Astrocyte (in vitro differentiated cells and primary cell): Measurements from ENCODE around the gene WWC2. TPM values are rescaled to one million over a fixed set of nuclear protein-coding genes. Genes with fewer than 3 reads are reported as not detected.

Source experiments
- DNase-seq: peaks from one replicate; pipeline ENCODE4 v3.0.0-alpha.2; 2010; ENCODE audit warnings: low read depth
- FAIRE-seq: peaks from 2 replicates; lab custom pipeline; 2011; peaks lifted over from hg19 to GRCh38; lab: Jason Lieb, UNC
- H2AFZ ChIP-seq: 2 replicates; pipeline ENCODE4 v1.6.0; 2012; ENCODE audit warnings: low read depth, low read length, inconsistent platforms
- H3K27ac ChIP-seq: 2 replicates; pipeline ENCODE4 v1.5.1; 2011; ENCODE audit warnings: low read depth, low read length, inconsistent platforms
- H3K27me3 ChIP-seq: 2 replicates; pipeline ENCODE4 v1.6.0; 2011; ENCODE audit warnings: low read length, inconsistent platforms; ENCODE audit not compliant: insufficient read depth
- H3K36me3 ChIP-seq: 2 replicates; pipeline ENCODE4 v1.5.1; 2011; ENCODE audit warnings: low read length, inconsistent platforms; ENCODE audit not compliant: insufficient read depth
- H3K4me1 ChIP-seq: 2 replicates; pipeline ENCODE4 v1.5.1; 2011; ENCODE audit warnings: low read length, inconsistent platforms; ENCODE audit not compliant: insufficient read depth
- H3K4me2 ChIP-seq: 2 replicates; pipeline ENCODE4 v1.6.0; 2012; ENCODE audit warnings: low read length, inconsistent platforms
- H3K4me3 ChIP-seq: 2 replicates; pipeline ENCODE4 v1.5.1; 2011; ENCODE audit warnings: low read depth, mild to moderate bottlenecking, low read length, inconsistent platforms; ENCODE audit not compliant: insufficient read depth
- H3K79me2 ChIP-seq: 2 replicates; pipeline ENCODE4 v1.6.0; 2012; ENCODE audit warnings: mild to moderate bottlenecking, low read length, inconsistent platforms; ENCODE audit not compliant: insufficient read depth
- H3K9ac ChIP-seq: 2 replicates; pipeline ENCODE4 v1.6.0; 2012; ENCODE audit warnings: mild to moderate bottlenecking, low read length, inconsistent platforms
- H3K9me3 ChIP-seq: 2 replicates; pipeline ENCODE4 v1.5.1; 2012; ENCODE audit warnings: low read depth, mild to moderate bottlenecking, low read length, inconsistent platforms; ENCODE audit not compliant: insufficient read depth
- H4K20me1 ChIP-seq: 2 replicates; pipeline ENCODE4 v1.6.0; 2012; ENCODE audit warnings: low read length, inconsistent platforms; ENCODE audit not compliant: insufficient read depth
- H3K27ac Mint-ChIP-seq: one replicate; pipeline ENCODE4 v1.8.0; 2021; ENCODE audit warnings: mild to moderate bottlenecking, mixed read lengths; ENCODE audit not compliant: unreplicated experiment
- H3K27me3 Mint-ChIP-seq: one replicate; pipeline ENCODE4 v1.8.0; 2021; ENCODE audit warnings: low read depth, mixed read lengths; ENCODE audit not compliant: unreplicated experiment
- H3K36me3 Mint-ChIP-seq: one replicate; pipeline ENCODE4 v1.8.0; 2021; ENCODE audit warnings: low read depth, mixed read lengths; ENCODE audit not compliant: unreplicated experiment
- H3K4me1 Mint-ChIP-seq: one replicate; pipeline ENCODE4 v1.8.0; 2021; ENCODE audit warnings: low read depth, mixed read lengths; ENCODE audit not compliant: unreplicated experiment
- H3K4me3 Mint-ChIP-seq: one replicate; pipeline ENCODE4 v1.8.0; 2021; ENCODE audit warnings: mild to moderate bottlenecking, moderate library complexity, mixed read lengths; ENCODE audit not compliant: unreplicated experiment
- H3K9me3 Mint-ChIP-seq: one replicate; pipeline ENCODE4 v1.8.0; 2021; ENCODE audit warnings: mild to moderate bottlenecking, mixed read lengths; ENCODE audit not compliant: unreplicated experiment
- CTCF ChIP-seq: IDR thresholded peaks from 2 replicates; pipeline ENCODE4 v1.5.1; 2011; ENCODE audit warnings: low read depth, mild to moderate bottlenecking, inconsistent platforms, low read length, moderate library complexity; ENCODE audit not compliant: insufficient read depth
- EZH2 ChIP-seq: IDR thresholded peaks from 2 replicates; pipeline ENCODE4 v1.6.1; 2012; ENCODE audit warnings: mild to moderate bottlenecking, low read length, inconsistent platforms; ENCODE audit not compliant: insufficient read depth
- total RNA-seq: library from RNA; stranded (reverse); gene quantifications from 2 replicates; pipeline ENCODE4 v1.2.1, GENCODE V29; 2021

WWC2 gene
- total RNA-seq, 1 donor from 2014 or later = 62.6 TPM

DNA sequence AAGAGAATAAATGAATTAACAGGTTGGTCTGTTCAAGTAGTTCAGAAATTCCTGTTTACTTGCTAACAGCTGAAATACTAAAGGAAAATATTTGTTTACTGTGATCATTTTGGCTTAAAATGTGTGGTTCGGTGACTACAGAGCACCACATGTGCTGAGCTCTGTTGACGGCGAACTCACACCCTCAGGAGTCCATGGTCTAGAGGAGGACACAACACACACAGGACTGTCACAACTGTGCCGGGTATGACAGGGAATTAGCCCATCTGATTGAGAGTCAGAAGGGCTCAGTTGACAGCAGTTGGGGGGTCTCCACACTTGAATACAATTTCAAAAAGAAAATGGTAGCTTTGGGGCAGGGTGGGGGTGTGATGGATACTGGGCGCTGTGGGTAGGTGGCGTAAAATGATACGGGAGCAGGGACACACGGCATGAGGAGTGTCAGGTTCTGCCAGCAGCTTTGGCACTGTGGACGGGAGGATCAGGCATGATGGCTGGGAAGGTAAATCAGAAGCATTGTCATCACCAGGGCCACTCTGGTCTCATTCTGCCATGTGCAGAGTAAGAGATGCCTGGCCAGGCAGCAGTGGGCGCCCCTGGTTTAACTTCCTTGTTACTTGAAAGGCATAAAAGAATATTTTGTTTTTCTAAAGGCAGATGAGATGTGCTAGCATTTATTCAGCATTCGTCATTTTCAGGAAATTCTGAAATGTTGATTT, 187.7 kb downstream of the WWC2 start:
- H4K20me1 ChIP-seq = no peaks in the 10 kb centered on the region
- Mint-ChIP-seq H3K27me3 (no peaks in the 10 kb centered on the region), H3K27ac (no peak overlapping the region), H3K9me3 (no peaks in the 10 kb centered on the region), H3K4me1 (peaks cover 2% of the 10 kb centered on the region), H3K4me3 (no peak overlapping the region), H3K36me3 (peaks cover 24% of the 10 kb centered on the region)
- no peak overlapping the region for H3K4me2 ChIP-seq
- no peak overlapping the region for H3K9ac ChIP-seq
- peaks cover 33% of the 10 kb centered on the region for H3K36me3 ChIP-seq
- H3K4me3 ChIP-seq = no peak overlapping the region
- H3K9me3 ChIP-seq = no peaks in the 10 kb centered on the region
- H3K79me2 ChIP-seq = no peaks in the 10 kb centered on the region
- no peak overlapping the region for H2AFZ ChIP-seq
- TF ChIP-seq EZH2 (no peak), CTCF (no peak)
- peaks cover 7% of the 10 kb centered on the region for H3K4me1 ChIP-seq
- DNase-seq (no peak), FAIRE-seq (no peak)
- no peaks in the 10 kb centered on the region for H3K27me3 ChIP-seq
- H3K27ac ChIP-seq = no peak overlapping the region

DNA sequence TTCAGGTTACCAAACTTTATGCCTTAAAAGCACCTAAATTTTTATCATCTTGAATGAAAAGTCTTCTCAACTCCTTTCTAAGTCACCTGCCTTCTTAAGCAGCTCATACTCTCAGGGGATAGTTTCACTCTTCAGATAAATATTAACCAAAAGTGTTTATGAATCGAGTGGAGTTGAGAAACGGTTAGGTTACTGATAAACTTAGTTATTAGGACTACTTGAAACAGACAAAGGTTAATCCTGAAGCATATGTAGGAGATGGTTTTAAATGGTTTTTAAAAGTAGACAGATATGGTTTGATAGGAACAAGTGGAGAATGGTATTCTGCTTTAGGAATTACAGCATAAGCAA, 188.2 kb downstream of the WWC2 start:
- Histone ChIP-seq H3K27me3 (no peaks in the 10 kb centered on the region), H3K4me3 (no peak overlapping the region), H3K27ac (no peak overlapping the region), H3K79me2 (no peaks in the 10 kb centered on the region), H3K4me2 (no peak overlapping the region), H2AFZ (no peak overlapping the region), H4K20me1 (no peaks in the 10 kb centered on the region), H3K9me3 (no peaks in the 10 kb centered on the region), H3K4me1 (peaks cover 7% of the 10 kb centered on the region), H3K9ac (no peak overlapping the region), H3K36me3 (peaks cover 33% of the 10 kb centered on the region)
- Mint-ChIP-seq H3K27ac (no peak overlapping the region), H3K4me3 (no peak overlapping the region), H3K9me3 (no peaks in the 10 kb centered on the region), H3K4me1 (peaks cover 2% of the 10 kb centered on the region), H3K27me3 (no peaks in the 10 kb centered on the region), H3K36me3 (peaks cover 24% of the 10 kb centered on the region)
- no peak for FAIRE-seq
- no peak for TF ChIP-seq CTCF
- no peak for TF ChIP-seq EZH2
- DNase-seq = no peak

DNA sequence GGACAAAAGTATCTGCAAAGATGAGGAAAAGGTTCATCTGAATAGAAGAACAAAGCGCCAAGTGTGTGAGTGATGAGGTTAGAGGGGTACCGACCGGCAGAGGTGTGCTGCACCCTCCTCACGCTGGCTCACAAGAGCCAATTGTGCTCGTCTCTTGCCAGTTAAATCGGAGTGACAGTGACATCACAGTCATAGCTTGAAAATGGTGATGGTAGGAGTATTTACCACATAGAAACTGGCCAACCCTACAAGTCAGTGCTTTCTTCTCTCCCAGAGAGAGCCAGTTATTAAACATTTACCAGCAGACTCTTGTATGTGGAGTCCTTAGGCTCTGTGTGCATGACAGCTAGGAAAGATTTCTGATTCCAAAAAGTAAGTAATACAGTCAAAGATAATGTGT, 188.6 kb downstream of the WWC2 start:
- FAIRE-seq = no peak
- no peak overlapping the region for H3K9ac ChIP-seq
- no peaks in the 10 kb centered on the region for H3K9me3 Mint-ChIP-seq
- no peaks in the 10 kb centered on the region for H3K79me2 ChIP-seq
- no peak overlapping the region for H3K27ac ChIP-seq
- H3K4me2 ChIP-seq = no peak overlapping the region
- H3K4me3 ChIP-seq = no peak overlapping the region
- DNase-seq = no peak
- H3K36me3 ChIP-seq = peaks cover 29% of the 10 kb centered on the region
- no peak overlapping the region for H2AFZ ChIP-seq
- no peak for TF ChIP-seq EZH2
- no peak for TF ChIP-seq CTCF
- no peak overlapping the region for H3K4me3 Mint-ChIP-seq
- no peaks in the 10 kb centered on the region for H3K27me3 Mint-ChIP-seq
- H3K36me3 Mint-ChIP-seq = peaks cover 24% of the 10 kb centered on the region
- no peak overlapping the region for H3K27ac Mint-ChIP-seq
- H3K27me3 ChIP-seq = no peaks in the 10 kb centered on the region
- peaks cover 7% of the 10 kb centered on the region for H3K4me1 ChIP-seq
- no peaks in the 10 kb centered on the region for H4K20me1 ChIP-seq
- H3K9me3 ChIP-seq = no peaks in the 10 kb centered on the region
- peaks cover 2% of the 10 kb centered on the region for H3K4me1 Mint-ChIP-seq
